Mesothelial cell of epicardium (in vitro differentiated cells): ENCODE measurements around the gene TMEM91. TPM values are rescaled to one million over a fixed set of nuclear protein-coding genes. Genes with fewer than 3 reads are reported as not detected.

Experiments
- DNase-seq, 2 experiments: peaks; one replicate each; pipeline ENCODE4 v3.0.0; 2021; ENCODE audit warnings: low spot score in 2 of 2; ENCODE audit not compliant: unreplicated experiment in 2 of 2
- H3K27ac Mint-ChIP-seq: 2 replicates; pipeline ENCODE4 v1.8.0; 2021; ENCODE audit warnings: mixed read lengths
- H3K27me3 Mint-ChIP-seq: 2 replicates; pipeline ENCODE4 v1.8.0; 2021; ENCODE audit warnings: low read depth, mixed read lengths
- H3K36me3 Mint-ChIP-seq: 2 replicates; pipeline ENCODE4 v1.8.0; 2021; ENCODE audit warnings: mixed read lengths
- H3K4me1 Mint-ChIP-seq: 2 replicates; pipeline ENCODE4 v1.8.0; 2021; ENCODE audit warnings: mixed read lengths
- H3K4me3 Mint-ChIP-seq: 2 replicates; pipeline ENCODE4 v1.8.0; 2021; ENCODE audit warnings: mild to moderate bottlenecking, moderate library complexity, mixed read lengths
- H3K9me3 Mint-ChIP-seq: 2 replicates; pipeline ENCODE4 v1.8.0; 2021; ENCODE audit warnings: mixed read lengths
- CTCF ChIP-seq: fragments of 200-600 bp; sonication (generic); IDR thresholded peaks from one replicate; pipeline ENCODE4 v1.5.0; 2021; ENCODE audit warnings: antibody characterized with exemption; ENCODE audit not compliant: unreplicated experiment
- total RNA-seq: library from RNA; stranded (reverse); gene quantifications from 3 replicates; pipeline ENCODE4 v1.2.1, GENCODE V29; 2021

The TMEM91 gene
- total RNA-seq, 1 donor from 2014 or later = 19.7 TPM

- Mint-ChIP-seq H3K36me3 (no peaks in the 10 kb centered on the region), H3K9me3 (no peaks in the 10 kb centered on the region), H3K27me3 (peaks cover 2% of the 10 kb centered on the region), H3K4me1 (peaks cover 6% of the 10 kb centered on the region), H3K27ac (no peak overlapping the region), H3K4me3 (no peak overlapping the region)
- TF ChIP-seq CTCF = no peak
- DNase-seq = no peak
Observed at GRCh38 chr19:41359741-41360140, 16.6 kb upstream of the TMEM91 start.

- Mint-ChIP-seq H3K9me3 (no peaks in the 10 kb centered on the region), H3K36me3 (peaks cover 3% of the 10 kb centered on the region), H3K27me3 (no peaks in the 10 kb centered on the region), H3K4me1 (peaks cover 8% of the 10 kb centered on the region), H3K27ac (no peak overlapping the region), H3K4me3 (peak overlapping the region; percentile 88)
- no peak for DNase-seq
- TF ChIP-seq CTCF = no peak
Observed at GRCh38 chr19:41362143-41362847, 14.0 kb upstream of the TMEM91 start.

- no peaks in the 10 kb centered on the region for H3K9me3 Mint-ChIP-seq
- peak overlapping the region; percentile 99 for H3K27ac Mint-ChIP-seq
- peaks cover 3% of the 10 kb centered on the region for H3K36me3 Mint-ChIP-seq
- H3K4me3 Mint-ChIP-seq = peak overlapping the region; percentile 88
- peaks cover 13% of the 10 kb centered on the region for H3K4me1 Mint-ChIP-seq
- DNase-seq = no peak
- H3K27me3 Mint-ChIP-seq = no peaks in the 10 kb centered on the region
- TF ChIP-seq CTCF = no peak
Observed at GRCh38 chr19:41363371-41363752, 13.0 kb upstream of the TMEM91 start.

- Mint-ChIP-seq H3K27ac (peak within 1 kb of the TSS; percentile 99), H3K9me3 (no peaks in the 10 kb centered on the region), H3K4me1 (peaks cover 13% of the 10 kb centered on the region), H3K27me3 (no peaks in the 10 kb centered on the region), H3K4me3 (peak within 1 kb of the TSS; percentile 88), H3K36me3 (peaks cover 3% of the 10 kb centered on the region)
- DNase-seq = peak; percentile 94 to 96
- no peak for TF ChIP-seq CTCF
Observed at GRCh38 chr19:41363753-41364523, 12.4 kb upstream of the TMEM91 start, which contains the start of gene B9D2. B9D2 (minus strand) TSS chr19:41364149; CDS start chr19:41363519, 630 bp downstream.

- no peak for TF ChIP-seq CTCF
- H3K36me3 Mint-ChIP-seq = peaks cover 3% of the 10 kb centered on the region
- DNase-seq = no peak
- peaks cover 13% of the 10 kb centered on the region for H3K4me1 Mint-ChIP-seq
- no peaks in the 10 kb centered on the region for H3K9me3 Mint-ChIP-seq
- no peaks in the 10 kb centered on the region for H3K27me3 Mint-ChIP-seq
- H3K4me3 Mint-ChIP-seq = peak overlapping the region; percentile 88
- peak overlapping the region; percentile 99 for H3K27ac Mint-ChIP-seq
Observed at GRCh38 chr19:41364524-41365391, 11.6 kb upstream of the TMEM91 start.
